ENCODE data around the gene ARL13A.
"Not testable (repeated sequence)": the region's sequence is repeated elsewhere in the genome, so short reads cannot be mapped to it uniquely, and the experiment has no call there.

The ARL13A gene

DNA sequence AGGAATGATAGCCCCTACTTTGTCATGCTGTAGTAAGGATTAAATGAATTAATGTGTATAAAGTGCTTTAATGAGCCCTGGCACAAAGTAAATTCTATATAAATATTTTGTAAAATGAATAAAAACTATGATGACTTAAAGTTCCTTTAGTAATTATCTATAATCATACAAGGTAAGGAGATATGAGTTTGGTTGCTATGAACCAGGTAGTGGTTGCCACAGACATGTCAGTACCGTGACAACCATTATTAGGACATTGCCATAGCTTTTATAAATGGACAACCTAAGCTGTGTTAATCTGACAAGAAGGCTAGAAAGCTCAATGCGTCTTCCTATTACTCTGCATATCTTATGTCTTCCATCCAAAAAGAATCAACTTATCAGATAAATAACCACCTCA, at the start of gene ARL13A:
Gene ARL13A, plus strand, starts transcription at position 301 of the 400 bp plus-strand sequence. CDS start 3,982 bp downstream, outside the sequence.
- DNase-seq = no peak

DNA sequence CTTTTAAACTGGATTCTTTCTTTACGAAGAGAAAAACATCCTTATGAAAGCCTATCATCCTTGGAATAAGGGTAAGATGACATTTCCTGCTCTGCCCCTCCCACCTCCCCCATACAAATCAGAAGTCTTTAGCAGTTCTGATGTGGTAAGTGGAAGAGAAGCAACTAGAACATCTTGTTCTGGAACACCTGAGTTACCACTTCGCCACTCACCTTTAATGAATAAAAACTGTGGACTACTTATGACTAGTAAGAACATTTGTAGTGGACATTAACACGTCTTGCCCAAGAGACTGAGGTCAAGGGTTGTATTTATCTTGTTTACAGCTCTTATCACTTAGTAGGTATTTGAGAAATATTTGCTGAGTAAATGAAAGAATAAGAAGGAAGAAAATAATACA, 45.1 kb upstream of the ARL13A start:
- no peak for DNase-seq

DNA sequence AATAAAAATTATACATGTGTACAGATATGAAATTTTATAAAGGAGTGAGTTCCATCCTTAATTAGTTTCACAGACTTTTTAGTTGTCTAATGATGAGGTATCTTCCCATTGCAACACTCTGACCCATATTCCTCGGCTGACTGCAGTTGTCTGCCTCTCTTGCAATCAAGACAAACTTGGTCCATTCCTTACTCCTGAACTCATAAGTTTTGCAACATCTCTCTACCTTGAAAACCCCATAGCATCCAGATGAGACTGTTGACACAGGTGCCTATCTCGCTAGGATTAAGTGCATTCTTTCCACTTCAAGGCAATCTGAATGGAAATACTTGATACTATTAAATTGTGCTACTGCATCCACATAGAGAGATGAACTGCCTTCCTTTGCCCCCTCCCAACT, 43.1 kb upstream of the ARL13A start:
- DNase-seq = no peak

DNA sequence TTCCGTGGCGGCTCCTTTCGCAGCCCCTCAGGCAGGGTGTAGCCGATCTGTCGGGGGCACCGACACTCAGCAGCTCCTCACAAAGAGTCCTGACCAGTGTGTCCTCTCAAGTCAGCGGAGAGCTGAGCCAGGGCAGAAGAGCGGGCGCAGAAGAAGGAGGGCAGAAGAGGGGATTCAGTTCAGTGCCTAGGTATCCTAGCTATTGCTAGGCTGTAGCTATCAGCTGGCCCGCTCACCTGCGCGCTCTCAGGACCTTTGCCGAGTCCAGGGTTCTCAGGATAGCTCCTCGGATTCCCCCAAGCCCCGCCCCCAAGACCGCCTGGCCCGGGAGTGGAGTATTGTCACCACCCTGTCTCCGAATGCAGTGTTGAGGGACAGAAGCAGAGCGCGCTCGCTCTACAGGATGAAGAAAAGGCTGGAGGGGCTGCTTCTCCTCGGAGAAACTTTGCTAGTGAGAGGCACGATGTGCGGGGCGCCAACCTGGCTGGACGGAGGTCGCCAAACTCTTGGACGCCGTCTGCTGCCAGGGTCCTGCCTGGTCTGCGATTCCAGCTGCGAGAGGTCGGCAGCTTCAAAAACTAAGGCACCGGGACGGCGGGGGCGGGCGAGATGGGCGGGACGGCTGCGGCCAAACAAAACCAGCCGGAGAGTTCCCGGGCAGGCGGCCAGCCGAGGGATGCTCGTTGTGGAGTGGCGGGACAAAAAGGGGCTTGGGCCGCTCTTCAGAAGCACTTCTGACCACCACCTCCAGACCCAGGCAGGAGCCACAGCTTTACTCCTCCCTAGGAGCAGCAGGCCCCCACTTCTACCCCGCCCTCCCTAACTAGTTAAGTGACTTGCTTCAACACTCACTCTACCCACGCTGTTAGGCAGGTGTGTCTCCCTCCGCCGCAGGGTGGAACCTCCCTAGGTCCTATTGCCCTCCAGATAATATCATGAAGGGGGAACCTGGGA, 40.6 kb upstream of the ARL13A start, which contains the start of gene XKRX:
Gene XKRX, minus strand, starts transcription at position 258 of the 954 bp plus-strand sequence. CDS start 613 bp downstream, outside the sequence.
- peak; percentile 84 for DNase-seq

DNA sequence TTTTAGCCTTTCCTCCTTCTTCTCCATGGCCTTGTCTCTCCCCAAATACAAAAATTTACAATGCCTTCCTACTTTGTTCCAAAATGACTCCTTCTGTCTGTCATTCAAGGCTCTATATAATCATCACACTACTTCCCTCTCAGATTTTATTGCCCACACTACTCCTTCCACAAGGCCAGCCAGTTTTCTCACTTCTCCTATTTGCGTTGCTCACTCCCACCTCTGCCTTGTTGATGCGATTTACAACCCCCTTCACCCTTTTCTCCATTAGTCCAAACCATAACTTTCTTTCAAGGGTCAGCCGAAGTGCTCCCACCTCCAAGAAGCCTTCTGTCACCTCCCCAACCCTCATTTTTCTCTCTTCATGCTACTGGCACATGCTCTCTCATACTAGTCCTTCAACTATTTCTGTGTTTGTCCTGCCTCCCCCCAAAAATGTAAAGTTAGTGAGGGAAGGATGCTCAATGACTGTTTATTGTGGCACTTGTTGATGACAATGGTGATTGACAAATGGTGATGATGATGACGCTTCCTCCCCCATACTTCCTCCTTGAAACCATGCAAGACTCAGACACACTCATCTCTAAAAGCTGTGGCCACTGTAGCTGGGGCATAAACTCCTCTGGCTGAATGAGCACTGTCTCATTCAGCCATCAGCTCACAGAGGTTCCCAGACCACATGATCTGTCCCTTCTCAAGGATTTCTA, 38.1 kb upstream of the ARL13A start:
- DNase-seq = no peak

DNA sequence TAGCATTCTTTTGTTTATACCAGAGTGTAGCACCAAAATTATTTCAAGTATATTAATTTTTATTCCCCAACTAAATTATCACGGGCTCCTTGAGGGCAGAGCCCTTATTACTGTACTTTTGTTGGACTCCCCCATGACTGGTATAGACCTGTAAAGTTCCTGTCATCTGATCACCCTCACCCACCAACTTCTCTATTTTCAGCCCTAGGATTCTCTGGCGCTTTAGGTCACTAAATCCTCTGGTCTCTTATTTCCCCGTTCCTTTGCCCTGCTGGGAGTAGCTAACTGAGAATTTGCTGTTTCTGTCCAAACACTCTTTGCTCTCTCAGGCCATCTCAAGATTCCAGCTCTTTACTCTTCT, 37.6 kb upstream of the ARL13A start:
- DNase-seq = no peak

DNA sequence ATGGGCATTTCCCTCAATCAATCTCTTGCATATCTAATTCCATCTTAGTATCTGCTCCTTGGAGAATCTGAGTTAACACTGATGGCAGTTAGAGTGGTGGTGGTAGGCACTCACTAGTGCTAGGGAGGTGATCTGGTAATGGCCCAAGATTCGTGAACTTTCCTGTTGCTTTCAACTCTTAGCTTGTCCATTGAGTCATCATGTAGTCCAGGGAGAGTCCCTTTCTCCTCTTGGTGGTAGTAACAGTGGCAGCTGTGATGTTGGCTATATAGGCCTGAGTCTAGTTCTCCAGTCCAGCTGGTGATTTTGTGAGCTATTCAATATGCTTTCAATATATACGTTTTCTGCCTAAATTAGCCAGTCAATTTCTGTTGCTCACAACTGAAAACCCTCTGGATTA, 33.7 kb upstream of the ARL13A start:
- DNase-seq = no peak

DNA sequence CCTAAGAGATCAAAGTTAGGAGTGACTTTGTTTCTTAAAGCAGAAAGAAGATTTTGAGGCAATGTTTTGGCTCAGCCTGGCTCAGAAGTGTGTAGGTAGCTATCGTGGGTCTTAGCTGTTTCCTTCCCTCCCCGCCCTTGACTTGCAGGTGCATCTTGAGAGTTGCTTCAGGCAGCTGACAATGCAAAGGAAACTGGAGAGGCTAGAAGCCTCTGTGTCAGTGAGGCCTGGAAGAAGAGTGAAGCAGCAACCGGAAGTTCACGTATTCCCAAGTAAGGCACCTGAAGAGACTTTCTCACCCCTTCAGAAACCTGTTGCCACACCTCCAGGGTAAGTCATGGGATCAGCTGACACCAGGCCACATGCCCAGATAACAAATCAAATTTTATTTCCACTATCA, 30.2 kb upstream of the ARL13A start:
- DNase-seq = no peak

DNA sequence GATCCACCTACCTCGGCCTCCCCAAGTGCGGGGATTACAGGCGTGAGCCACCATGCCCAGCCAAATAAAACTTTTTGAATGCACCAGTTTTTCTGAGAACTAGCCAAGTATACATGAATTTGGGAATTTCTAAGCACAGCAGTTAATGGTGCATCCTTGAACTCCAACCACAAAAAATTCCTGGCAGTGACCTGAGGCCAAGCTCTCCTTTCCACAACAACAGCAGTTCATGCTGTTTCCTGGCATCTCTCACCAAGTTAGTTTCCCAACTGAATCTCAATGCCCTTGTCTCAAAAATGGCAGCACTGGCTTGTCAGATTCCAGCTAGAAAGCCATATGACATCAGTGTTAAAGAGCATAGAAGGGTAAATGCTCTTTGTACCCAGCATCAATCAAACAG, 24.9 kb upstream of the ARL13A start:
- DNase-seq = no peak

DNA sequence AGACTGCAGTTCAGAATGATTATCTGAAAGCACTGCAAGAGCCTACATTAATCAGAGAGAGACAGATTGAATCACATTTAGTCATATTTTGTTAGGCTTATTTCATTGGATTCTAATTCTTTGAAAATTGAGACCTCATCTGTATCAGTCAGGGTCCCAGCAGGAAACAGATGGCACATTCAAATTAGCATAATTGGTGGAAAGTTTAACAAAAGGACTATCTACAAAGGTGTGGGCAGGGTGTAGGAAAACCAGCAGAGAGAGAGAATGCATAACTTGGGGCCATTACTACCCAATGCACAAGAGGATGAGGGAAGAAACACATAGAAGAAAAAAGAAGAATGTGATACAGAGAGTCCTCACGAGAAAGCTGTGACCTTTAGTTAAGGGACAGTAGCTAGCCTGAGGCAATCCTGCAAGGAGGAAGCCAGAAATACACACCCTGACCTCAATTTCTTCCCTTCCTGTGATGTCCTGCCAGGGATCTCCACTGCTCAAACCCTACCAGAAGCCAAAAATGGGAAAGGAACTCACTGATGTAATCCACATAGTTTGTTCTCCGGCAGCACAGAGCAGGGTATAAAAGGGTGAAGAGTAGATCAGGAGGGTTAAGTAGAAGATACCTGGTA, 23.1 kb upstream of the ARL13A start:
- peak; percentile 86 for DNase-seq

DNA sequence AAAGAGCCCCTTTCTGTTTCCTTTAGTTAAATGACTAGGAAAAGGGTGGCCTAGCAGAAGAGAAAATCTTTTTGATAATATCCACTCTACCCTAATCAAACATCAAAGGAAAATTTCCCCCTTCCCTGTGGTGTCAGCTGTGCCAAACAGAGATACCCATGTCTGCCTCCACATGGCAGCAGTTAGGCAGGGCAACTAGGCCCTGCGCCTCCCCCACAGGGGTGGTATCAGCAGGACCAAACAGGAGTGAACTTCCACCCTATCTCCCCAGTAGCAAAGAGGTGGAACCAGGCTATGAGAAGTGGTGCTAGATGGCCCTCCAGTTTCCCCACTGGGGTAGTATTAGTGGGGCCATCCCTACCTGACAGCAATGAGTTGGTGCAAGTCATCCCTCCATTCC, 21.0 kb upstream of the ARL13A start:
- peak; percentile 20 for DNase-seq

DNA sequence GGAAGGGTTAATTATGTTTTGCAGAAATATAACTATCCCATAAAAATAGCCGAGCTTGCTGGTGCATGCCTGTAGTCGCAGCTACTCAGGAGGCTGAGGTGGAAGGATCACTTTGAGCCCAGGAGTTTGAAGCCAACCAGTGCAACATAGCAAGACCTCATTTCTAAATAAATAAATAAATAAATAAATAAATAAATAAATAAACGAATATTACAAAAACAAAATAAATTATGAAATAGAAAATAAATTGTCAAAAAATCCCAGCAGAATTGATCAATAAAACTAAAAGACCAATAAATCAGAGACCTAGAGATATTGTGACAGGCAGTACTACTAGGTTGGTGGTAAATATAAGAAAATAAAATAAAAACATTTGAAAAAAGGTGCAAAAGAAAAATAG, 6.7 kb upstream of the ARL13A start:
- DNase-seq = no peak

DNA sequence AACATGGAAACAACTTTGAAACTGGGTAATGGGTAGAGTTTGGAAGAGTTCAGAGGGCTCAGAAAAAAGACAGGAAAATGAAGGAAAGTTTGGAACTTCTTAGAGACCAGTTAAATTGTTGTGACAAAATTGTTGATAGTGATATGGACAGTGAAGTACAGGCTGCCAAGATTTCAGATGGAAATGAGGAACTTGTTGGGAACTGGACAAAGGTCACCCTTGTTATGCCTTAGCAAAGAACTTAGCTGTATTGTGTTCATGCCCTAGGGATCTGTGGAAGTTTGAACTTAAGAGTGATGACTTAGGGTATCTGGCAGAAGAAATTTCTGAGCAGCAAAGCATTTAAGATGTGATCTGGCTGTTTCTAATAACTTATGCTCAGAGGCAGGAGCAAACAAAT, 5.1 kb upstream of the ARL13A start:
- no peak for DNase-seq

DNA sequence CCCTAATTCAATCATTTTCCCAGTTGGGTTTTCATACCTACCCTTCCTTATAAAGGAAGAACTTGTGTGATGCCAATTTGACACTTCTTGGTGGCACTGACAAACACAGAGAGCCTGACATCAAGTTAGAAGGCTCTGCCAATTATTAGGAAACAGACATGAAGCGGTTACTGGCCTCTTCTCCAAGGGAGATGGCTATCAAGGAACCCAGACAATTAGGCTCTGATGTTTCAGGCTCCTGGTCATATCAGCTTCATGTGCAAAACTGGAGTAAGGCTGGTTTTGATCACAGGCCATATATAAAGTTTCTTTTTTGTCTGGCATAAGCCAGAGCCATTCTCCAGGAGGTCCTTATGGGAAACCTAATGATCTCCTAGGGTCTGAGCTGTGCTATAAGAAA, 428 bp downstream of the ARL13A start:
- no peak for DNase-seq

DNA sequence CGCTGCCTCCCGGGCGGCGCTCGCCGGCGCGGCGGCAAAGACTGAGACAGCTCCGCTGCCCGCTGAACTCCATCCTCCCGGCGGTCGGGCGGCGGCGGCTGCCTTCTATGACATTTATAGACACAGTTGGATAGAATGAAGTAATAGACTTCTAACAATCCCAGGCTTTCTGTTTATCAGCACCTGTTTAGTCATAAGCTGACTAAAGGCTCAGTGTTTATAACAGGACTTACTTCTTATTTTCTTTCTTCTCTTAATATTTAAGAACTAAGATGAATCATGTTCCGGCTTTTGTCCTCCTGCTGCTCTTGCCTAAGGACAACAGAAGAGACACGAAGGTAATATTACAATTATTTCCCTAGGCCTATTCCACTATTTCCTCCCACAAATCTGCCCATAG, 3.9 kb downstream of the ARL13A start:
- DNase-seq = no peak

DNA sequence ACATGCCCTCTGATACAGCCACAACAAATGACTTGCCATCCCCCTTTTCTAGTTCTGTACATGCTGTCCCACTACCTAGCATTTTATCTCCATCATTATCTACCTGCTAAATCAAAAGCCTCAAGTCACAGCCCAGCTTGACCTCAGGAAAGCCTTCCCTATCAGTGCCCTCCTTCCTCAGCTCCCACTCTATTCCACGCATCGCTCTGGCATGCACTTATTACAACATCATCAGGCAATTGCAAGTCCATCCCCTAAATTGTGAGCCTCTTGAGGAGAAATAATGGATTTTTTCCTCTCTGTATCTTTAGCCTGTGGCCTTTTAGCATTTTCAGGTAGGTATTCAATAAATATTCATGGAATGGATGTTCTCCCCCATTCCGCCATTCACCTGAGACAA, 5.7 kb downstream of the ARL13A start:
- DNase-seq = no peak

DNA sequence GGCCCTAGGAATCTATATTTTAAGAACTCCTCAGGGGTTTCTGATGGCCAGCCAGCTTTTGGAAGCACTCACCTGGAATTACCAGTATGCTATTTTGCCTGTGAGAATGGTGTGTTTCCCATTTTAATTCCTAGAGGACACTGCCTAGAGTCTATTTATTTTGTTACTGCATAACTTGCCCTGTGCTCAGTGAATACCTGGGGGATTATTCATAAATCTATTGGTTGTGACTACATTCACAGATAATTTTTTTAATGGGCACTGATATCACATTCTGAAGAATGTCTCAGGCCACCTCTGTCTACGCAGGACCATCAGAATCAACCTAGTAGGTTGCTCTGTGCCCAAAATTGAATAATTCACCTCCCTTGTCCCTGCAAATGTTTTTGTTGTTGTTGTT, 6.7 kb downstream of the ARL13A start:
- DNase-seq = no peak

DNA sequence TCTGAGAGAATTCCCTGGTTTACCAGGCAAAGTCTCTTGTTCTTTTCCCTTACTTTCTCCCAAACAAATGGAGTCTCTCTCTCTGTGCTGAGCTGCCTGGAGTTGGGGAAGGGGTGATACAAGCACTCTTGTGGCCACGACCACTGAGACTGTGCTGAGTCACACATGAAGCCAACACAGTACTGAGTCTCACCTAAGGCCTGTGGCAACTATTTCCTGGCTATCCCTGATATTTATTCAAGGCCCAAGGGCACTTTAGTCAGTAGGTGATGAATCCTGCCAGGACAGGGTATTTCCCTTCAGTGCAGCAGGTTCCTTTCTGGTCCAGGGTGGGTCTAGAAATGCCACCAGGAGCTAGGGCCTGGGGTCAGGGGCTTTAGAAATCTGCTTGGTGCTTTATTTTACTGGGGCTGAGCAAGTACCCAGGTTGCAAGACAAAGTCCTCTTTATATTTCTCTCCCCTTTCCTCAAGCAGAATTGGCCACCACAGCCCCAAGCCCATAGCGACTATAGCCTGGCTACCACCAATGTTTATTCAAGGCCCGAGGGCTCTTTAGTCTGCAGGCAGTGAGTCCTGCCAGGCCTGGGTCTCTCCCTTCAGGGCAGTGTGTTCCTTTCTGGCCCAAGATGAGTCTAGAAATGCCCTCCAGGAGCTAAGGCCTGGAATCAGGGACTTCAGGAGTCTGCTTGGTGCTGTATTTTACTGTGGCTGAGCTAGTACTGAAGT, 10.5 kb downstream of the ARL13A start:
- no peak for DNase-seq

DNA sequence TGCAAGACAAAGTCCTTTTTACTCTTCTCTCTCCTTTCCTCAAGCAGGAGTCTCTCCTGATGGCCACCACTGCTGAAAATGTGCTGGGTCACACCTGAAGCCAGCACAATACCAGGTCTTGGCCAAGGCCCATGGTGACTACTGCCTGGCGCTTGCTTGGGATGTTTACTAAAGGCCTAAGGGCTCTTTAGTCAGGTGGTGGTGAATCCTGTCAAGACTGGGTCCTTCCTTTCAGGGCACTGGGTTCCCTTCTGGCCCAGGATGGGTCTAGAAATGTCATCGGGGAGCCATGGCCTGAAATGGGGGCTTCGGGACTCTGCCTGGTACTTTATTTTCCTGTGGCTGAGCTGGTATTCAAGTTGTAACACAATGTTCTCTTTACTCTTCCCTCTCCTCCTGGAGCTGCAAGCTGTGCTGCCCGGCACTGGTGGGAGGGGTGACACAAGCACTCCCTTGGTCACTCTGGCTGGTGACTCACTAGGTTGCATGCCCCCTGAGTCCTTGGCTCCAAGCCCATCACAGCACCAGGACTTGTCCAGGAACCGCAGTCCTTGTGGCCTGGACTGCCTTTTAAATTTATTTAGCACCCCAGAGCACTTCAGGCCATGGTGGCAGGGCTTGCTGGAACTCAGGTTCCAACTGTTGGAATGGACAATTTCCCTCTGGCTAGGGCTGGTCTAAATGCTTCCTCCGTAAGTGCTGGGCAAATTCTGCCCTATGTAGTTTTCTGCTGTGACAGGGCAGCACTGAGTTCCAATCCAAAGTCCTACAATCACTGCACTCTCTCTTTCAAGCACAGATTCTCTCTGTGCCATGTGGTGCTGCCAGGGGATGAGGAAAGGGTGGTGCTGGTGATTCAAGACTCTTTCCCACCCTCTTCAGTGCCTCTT, 11.3 kb downstream of the ARL13A start:
- DNase-seq = no peak

DNA sequence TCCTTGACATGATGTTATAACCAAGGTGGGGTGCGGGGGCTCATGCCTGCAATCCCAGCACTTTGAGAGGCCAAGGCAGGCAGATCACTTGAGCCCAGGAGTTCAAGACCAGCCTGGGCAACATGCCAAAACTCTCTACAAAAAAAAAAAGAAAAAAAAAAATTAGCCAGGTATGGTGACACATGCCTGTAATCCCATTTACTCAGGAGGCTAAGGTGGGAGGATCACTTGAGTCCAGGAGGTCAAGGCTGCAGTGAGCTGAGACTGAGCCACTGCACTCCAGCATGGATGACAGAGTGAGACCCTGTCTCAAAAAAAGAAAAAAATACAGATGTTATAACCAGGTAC, 12.0 kb downstream of the ARL13A start:
- not testable (repeated sequence) for DNase-seq

DNA sequence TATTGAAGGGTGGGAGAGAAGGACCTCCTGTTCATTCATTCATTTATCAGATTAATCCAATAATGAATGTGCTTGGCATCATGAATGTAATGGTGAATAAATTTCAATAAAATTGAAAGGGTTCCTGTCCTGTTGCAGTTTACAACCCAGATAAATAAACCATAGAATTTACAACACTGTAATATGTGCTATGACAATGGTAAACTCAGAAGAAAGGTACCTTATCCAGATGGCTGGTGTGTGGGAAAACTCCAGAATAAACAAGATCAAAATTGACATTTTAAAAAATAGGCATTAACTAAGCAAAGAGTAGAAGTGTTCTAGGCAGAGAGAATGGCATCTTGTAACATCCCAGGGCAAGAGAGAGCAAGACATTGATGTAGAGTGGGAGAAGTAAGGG, 15.3 kb downstream of the ARL13A start:
- no peak for DNase-seq

DNA sequence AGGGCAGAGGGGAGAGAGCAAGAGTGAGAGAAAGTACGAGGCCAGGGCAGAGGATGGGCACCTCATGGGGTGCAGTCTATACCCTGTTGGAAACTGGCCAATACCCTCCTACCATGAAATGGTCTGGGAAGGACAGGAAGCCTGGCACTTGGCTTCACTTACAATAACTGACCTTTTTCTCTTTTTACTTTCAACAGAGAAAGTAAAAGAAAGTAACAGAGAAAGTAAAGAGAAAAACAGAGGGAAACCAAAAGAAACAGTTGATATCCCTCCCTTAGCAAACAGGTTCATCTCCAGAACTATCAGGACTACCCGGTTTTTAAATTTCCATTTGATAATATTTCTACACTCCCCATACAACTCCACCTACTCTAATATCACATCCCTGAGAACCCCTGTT, 20.6 kb downstream of the ARL13A start:
- DNase-seq = peak; percentile 0
